GM23248 (cell line): Measurements from ENCODE around the gene FAM174B. TPM values are rescaled to one million over a fixed set of nuclear protein-coding genes. Genes with fewer than 3 reads are reported as not detected.

Experiments used
- DNase-seq: peaks from one replicate; pipeline ENCODE4 v3.0.0-alpha.2; 2015
- H2AFZ ChIP-seq: fragments of 200-600 bp; sonication (generic); 2 replicates; pipeline ENCODE4 v1.6.1; 2016; ENCODE audit warnings: antibody characterized with exemption
- H3F3A ChIP-seq: fragments of 200-600 bp; sonication (generic); 2 replicates; pipeline ENCODE4 v1.6.1; 2016; ENCODE audit warnings: mild to moderate bottlenecking, antibody characterized with exemption, mixed run types; ENCODE audit not compliant: insufficient read depth
- H3K27ac ChIP-seq: fragments of 200-600 bp; sonication (generic); 2 replicates; pipeline ENCODE4 v1.5.1; 2016; ENCODE audit warnings: mild to moderate bottlenecking
- H3K27me3 ChIP-seq: fragments of 200-600 bp; sonication (generic); replicated peaks from 2 replicates; pipeline ENCODE4 v1.6.1; 2016; ENCODE audit warnings: mild to moderate bottlenecking; ENCODE audit not compliant: insufficient read depth
- H3K36me3 ChIP-seq: fragments of 200-600 bp; sonication (generic); 2 replicates; pipeline ENCODE4 v1.6.1; 2016; ENCODE audit warnings: low read depth, mild to moderate bottlenecking
- H3K4me1 ChIP-seq: fragments of 200-600 bp; sonication (generic); 2 replicates; pipeline ENCODE4 v1.6.1; 2016; ENCODE audit warnings: mild to moderate bottlenecking; ENCODE audit not compliant: insufficient read depth
- H3K4me2 ChIP-seq: fragments of 200-600 bp; sonication (generic); one replicate; pipeline ENCODE4 v1.6.1; 2016; ENCODE audit warnings: mild to moderate bottlenecking; ENCODE audit not compliant: unreplicated experiment
- H3K4me3 ChIP-seq: fragments of 200-600 bp; sonication (generic); 2 replicates; pipeline ENCODE4 v1.5.1; 2016; ENCODE audit warnings: mild to moderate bottlenecking
- H3K79me2 ChIP-seq: fragments of 200-600 bp; sonication (generic); 2 replicates; pipeline ENCODE4 v1.6.1; 2016; ENCODE audit warnings: mild to moderate bottlenecking; ENCODE audit not compliant: insufficient read depth
- H3K9ac ChIP-seq: fragments of 200-600 bp; sonication (generic); 2 replicates; pipeline ENCODE4 v1.6.1; 2016; ENCODE audit warnings: mild to moderate bottlenecking
- H3K9me2 ChIP-seq: fragments of 200-600 bp; sonication (generic); 2 replicates; pipeline ENCODE4 v1.6.1; 2016; ENCODE audit warnings: mixed run types, mild to moderate bottlenecking, moderate library complexity; ENCODE audit not compliant: insufficient read depth
- H3K9me3 ChIP-seq: fragments of 200-600 bp; sonication (generic); one replicate; pipeline ENCODE4 v1.6.1; 2017; ENCODE audit warnings: low read depth
- H4K20me1 ChIP-seq: fragments of 200-600 bp; sonication (generic); 2 replicates; pipeline ENCODE4 v1.6.0; 2016; ENCODE audit not compliant: insufficient read depth
- EZH2 ChIP-seq: fragments of 200-600 bp; sonication (generic); IDR thresholded peaks from 2 replicates; pipeline ENCODE4 v1.6.1; 2018; ENCODE audit warnings: antibody characterized with exemption, mild to moderate bottlenecking; ENCODE audit not compliant: insufficient read depth, poor library complexity, severe bottlenecking
- EZH2phosphoT487 ChIP-seq: fragments of 200-600 bp; sonication (generic); IDR thresholded peaks from 2 replicates; pipeline ENCODE4 v1.6.1; 2018; ENCODE audit warnings: antibody characterized with exemption, moderate library complexity, mild to moderate bottlenecking, low read depth; ENCODE audit not compliant: insufficient read depth
- WGBS, 2 experiments: methylation state at CpG; one replicate each; pipeline ENCODE4 v1.1.6; 2015 to 2017; ENCODE audit warnings: low lambda C conversion rate in 2 of 2, low coverage in 1 of 2; ENCODE audit errors: missing lambda C conversion rate in 2 of 2; 5-methylcytosine and 5-hydroxymethylcytosine counted together
- in situ Hi-C: fragments of 300-500 bp; cut with MboI; formaldehyde crosslinking; loops from 2 replicates; pipeline ENCODE4 v1.15.0; 2020
- polyA plus RNA-seq: library from polyadenylated mRNA; unstranded; fragments of >200 nt; fragmentation: Nextera tagmentation; extraction: Ambion mirVana; gene quantifications from 2 replicates; pipeline ENCODE4 v1.2.1, GENCODE V29; 2016
- total RNA-seq: library from RNA; depleted of rRNA; stranded (reverse); fragments of >200 nt; shearing (Covaris generic); gene quantifications from 2 replicates; pipeline ENCODE4 v1.2.3, GENCODE V29; 2014

Gene FAM174B
- total and polyA plus RNA-seq, 2 experiments from 2014 or later, result 1.8 to 4.4 TPM

GRCh38 chr15:92584105-92584504, 71.5 kb downstream of the FAM174B start:
- WGBS, 2 experiments, result 52 to 55% methylated on average over 4 of the region's 4 CpGs
- Histone ChIP-seq H3K79me2 (no peaks in the 10 kb centered on the region), H3K27ac (no peak overlapping the region), H3K36me3 (no peaks in the 10 kb centered on the region), H3K9ac (no peak overlapping the region), H3K9me2 (no peaks in the 10 kb centered on the region), H3K4me3 (no peak overlapping the region), H2AFZ (no peak overlapping the region), H3K27me3 (no peaks in the 10 kb centered on the region; the same call in none of the 2 replicates), H4K20me1 (no peaks in the 10 kb centered on the region), H3F3A (no peaks in the 10 kb centered on the region), H3K4me2 (no peak overlapping the region), H3K9me3 (no peaks in the 10 kb centered on the region), H3K4me1 (no peaks in the 10 kb centered on the region)
- in situ Hi-C loops, result no loop called here
- no peak for DNase-seq
- TF ChIP-seq EZH2 (no peak), EZH2phosphoT487 (no peak)

- no peak for TF ChIP-seq EZH2phosphoT487
- no peak for TF ChIP-seq EZH2
- Histone ChIP-seq H3K4me1 (no peaks in the 10 kb centered on the region), H4K20me1 (no peaks in the 10 kb centered on the region), H3K4me2 (no peak overlapping the region), H3K9ac (no peak overlapping the region), H3K27me3 (no peaks in the 10 kb centered on the region; the same call in none of the 2 replicates), H3K4me3 (no peak overlapping the region), H3K79me2 (no peaks in the 10 kb centered on the region), H2AFZ (no peak overlapping the region), H3K36me3 (no peaks in the 10 kb centered on the region), H3F3A (no peaks in the 10 kb centered on the region), H3K9me2 (no peaks in the 10 kb centered on the region), H3K27ac (no peak overlapping the region), H3K9me3 (no peaks in the 10 kb centered on the region)
- WGBS, 2 experiments, result 52 to 57% methylated on average over 19 of the region's 19 CpGs
- DNase-seq, result no peak
- in situ Hi-C loops, result no loop called here
These were observed 72.2 kb downstream of the FAM174B start for GRCh38 chr15:92583096-92584034.

DNA sequence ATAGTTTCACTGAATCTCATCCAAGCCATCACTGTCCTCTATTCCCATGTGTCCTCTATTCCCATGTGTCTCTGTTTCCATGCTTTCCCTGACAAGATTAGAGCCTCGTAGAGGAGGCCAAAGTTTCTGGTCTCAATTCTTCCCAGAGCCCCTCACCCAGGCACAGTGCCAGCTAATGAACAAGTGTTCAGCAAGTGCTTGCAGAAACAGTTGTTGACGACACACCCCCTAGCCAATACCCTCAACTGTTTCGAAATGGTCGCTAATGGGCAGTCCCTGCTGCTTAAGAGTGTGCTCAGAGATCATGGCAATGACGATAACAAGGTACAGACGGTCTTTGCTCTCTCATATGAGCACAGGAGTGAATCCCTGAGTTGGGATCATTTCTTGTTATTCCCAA, 73.4 kb downstream of the FAM174B start:
- H3K4me1 ChIP-seq, result no peaks in the 10 kb centered on the region
- no peak overlapping the region for H2AFZ ChIP-seq
- H3F3A ChIP-seq, result no peaks in the 10 kb centered on the region
- H3K4me2 ChIP-seq, result no peak overlapping the region
- no peaks in the 10 kb centered on the region for H3K9me2 ChIP-seq
- H3K27me3 ChIP-seq, result no peaks in the 10 kb centered on the region; the same call in none of the 2 replicates
- 26 to 37% methylated on average over 6 of the region's 6 CpGs for WGBS, 2 experiments
- no peaks in the 10 kb centered on the region for H3K9me3 ChIP-seq
- H4K20me1 ChIP-seq, result no peaks in the 10 kb centered on the region
- no peak overlapping the region for H3K9ac ChIP-seq
- H3K27ac ChIP-seq, result no peak overlapping the region
- no peak for DNase-seq
- no peaks in the 10 kb centered on the region for H3K79me2 ChIP-seq
- no peaks in the 10 kb centered on the region for H3K36me3 ChIP-seq
- TF ChIP-seq EZH2, result no peak
- TF ChIP-seq EZH2phosphoT487, result no peak
- in situ Hi-C loops, result no loop called here
- H3K4me3 ChIP-seq, result no peak overlapping the region

DNA sequence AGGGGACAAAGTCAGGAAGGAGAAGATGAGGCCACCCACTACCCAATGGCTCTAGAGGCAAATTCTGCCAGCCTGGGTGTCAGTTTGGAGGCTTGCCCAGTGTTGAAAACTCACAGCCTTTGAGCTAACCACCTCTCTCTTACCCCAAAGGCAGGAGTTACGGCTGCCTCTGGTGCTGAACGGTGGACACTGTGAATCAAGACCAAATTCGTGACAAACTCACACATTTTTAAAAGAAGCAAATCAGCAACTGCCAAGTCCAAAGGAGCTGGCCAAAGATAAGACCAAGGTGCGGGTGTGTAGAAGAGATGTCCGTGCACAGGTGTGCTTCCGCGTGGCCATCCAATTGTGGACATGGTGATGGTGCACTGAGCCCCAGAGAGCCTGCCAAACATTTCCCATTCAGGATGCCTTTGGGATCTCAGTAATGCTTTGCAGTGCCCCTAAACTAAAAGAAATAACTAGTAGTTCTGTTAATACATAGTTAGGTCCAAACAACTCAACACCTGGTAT, 74.6 kb downstream of the FAM174B start:
- DNase-seq, result no peak
- Histone ChIP-seq H3K27me3 (no peaks in the 10 kb centered on the region; the same call in none of the 2 replicates), H3K4me2 (no peak overlapping the region), H3F3A (no peaks in the 10 kb centered on the region), H3K27ac (no peak overlapping the region), H4K20me1 (no peaks in the 10 kb centered on the region), H3K9ac (no peak overlapping the region), H3K4me3 (no peak overlapping the region), H3K9me3 (no peaks in the 10 kb centered on the region), H3K9me2 (no peaks in the 10 kb centered on the region), H3K4me1 (no peaks in the 10 kb centered on the region), H2AFZ (no peak overlapping the region), H3K79me2 (no peaks in the 10 kb centered on the region), H3K36me3 (no peaks in the 10 kb centered on the region)
- WGBS, 2 experiments, result 75% methylated on average over 7 of the region's 7 CpGs
- in situ Hi-C loops, result no loop called here
- TF ChIP-seq EZH2 (no peak), EZH2phosphoT487 (no peak)
